Keratinocyte (primary cell): ENCODE measurements around the gene SUSD6.

Experiments used
- EZH2 ChIP-seq: IDR thresholded peaks from one replicate; pipeline ENCODE4 v1.6.1; 2012; ENCODE audit warnings: inconsistent platforms, mild to moderate bottlenecking, low read length, moderate library complexity
- TF ChIP-seq, protein P1 (sequence below), 3 experiments: IDR thresholded peaks in 1 of 3; conservative IDR thresholded peaks in 1 of 3; optimal IDR thresholded peaks in 1 of 3; 2 replicates in 2 of 3; 3 replicates in 1 of 3; pipeline versions ENCODE3 to v1.5.1; 2011; ENCODE audit warnings: low read length in 3 of 3, mild to moderate bottlenecking in 3 of 3, moderate library complexity in 2 of 3, control low read depth in 1 of 3, inconsistent platforms in 1 of 3; ENCODE audit not compliant: insufficient read depth in 2 of 3; ENCODE audit errors: extremely low read depth in 1 of 3

DNA sequence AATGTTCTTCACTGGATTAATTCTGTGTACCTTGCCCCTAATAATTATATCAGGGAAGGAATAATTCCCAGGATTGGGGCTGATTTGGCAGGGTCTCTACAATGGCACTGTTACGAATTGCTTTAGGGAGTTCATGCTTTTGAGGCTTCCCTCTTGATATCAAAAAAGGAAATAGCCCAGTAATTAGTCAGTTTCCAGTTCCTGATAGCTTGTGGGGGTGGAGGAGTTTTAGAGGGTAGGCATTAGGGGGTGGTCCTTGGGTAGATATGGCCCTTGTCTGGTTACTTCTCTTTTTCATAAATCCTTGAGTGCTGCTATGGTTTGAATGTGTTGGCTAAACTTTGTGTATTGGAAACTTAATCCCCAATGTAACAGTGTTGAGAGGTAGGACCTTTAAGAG, 149.4 kb downstream of the SUSD6 start:
- TF ChIP-seq, protein P1, sequence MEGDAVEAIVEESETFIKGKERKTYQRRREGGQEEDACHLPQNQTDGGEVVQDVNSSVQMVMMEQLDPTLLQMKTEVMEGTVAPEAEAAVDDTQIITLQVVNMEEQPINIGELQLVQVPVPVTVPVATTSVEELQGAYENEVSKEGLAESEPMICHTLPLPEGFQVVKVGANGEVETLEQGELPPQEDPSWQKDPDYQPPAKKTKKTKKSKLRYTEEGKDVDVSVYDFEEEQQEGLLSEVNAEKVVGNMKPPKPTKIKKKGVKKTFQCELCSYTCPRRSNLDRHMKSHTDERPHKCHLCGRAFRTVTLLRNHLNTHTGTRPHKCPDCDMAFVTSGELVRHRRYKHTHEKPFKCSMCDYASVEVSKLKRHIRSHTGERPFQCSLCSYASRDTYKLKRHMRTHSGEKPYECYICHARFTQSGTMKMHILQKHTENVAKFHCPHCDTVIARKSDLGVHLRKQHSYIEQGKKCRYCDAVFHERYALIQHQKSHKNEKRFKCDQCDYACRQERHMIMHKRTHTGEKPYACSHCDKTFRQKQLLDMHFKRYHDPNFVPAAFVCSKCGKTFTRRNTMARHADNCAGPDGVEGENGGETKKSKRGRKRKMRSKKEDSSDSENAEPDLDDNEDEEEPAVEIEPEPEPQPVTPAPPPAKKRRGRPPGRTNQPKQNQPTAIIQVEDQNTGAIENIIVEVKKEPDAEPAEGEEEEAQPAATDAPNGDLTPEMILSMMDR (optimal IDR thresholded peaks at IDR 0.05 in 1 of 3, IDR thresholded peaks at IDR 0.05 in 1 of 3, conservative IDR thresholded peaks at IDR 0.05 in 1 of 3; ENCODE audit: extremely low read depth in 1 of 3, insufficient read depth in 2 of 3, low read length in 3 of 3): no peak
- no peak for TF ChIP-seq EZH2
